Measurements from ENCODE around the gene DDX5.
"Not testable (repeated sequence)": the region's sequence is repeated elsewhere in the genome, so short reads cannot be mapped to it uniquely, and the experiment has no call there.

Gene DDX5

DNA sequence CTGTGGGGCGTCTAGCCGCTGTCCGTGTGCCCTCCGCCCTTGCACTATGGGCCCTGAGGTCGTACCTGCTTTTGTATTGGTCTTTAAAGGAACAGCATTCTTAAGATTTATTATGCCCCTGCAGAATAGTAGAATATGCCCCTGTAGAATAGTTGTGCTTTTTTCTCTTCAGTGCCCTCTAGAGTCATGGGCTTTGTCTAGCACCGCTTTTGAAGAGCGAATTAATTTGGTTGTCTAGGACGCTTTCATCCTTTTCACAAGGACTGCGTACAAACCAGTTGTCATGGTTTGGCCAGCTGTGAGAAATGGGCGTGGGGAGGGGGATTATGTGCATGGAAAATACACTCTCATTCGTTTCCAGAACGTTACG is 1.3 kb upstream of the DDX5 start:
- DNase-seq (ENCODE audit: low read depth): no peak

DNA sequence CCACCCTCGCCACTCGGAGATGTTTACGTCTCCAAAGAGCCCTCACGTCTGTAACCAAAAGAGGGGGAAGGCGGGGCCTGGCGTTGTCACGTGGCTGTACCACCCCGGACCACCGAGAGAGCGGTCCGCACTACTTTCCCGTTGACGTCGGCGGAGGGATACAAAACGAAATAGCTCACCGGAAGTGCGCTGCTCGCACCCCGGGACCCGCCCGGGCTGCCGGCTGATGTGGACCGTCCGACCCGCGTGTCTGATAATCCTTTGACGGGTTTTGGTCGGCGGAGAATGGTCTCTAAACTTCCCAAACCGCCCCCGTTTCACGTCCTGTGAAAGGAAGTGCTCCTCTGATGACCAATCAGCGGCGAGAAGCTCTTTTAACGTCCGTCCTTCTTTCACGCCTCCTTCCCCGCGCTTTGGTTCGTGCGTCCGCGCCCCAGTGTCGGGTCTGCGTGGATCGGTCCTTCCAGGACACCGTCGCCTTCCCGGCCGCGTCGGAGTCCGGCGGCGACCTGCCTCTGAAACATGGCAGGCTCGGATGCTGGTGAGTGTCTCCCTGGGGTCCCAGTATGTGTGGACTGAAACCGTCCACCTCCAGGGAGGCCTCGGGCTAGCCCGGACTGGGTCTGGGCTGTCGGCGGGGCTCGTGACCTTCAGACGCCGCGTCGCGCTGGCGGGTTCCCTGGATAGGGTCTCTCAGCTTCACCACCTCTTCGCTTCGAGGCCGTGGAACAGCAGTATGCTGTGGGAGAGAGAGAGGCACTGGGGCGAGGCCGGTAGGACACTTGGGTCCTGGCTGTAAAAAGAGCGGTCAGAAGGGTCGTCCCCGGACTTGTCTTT is 705 bp upstream of the DDX5 start, which contains the start of gene CEP95:
TSS of gene CEP95 (plus strand) at position 402 of the 837 bp plus-strand sequence. CDS start at position 523, 121 bp downstream.
- DNase-seq (ENCODE audit: low read depth): peak; percentile 92

DNA sequence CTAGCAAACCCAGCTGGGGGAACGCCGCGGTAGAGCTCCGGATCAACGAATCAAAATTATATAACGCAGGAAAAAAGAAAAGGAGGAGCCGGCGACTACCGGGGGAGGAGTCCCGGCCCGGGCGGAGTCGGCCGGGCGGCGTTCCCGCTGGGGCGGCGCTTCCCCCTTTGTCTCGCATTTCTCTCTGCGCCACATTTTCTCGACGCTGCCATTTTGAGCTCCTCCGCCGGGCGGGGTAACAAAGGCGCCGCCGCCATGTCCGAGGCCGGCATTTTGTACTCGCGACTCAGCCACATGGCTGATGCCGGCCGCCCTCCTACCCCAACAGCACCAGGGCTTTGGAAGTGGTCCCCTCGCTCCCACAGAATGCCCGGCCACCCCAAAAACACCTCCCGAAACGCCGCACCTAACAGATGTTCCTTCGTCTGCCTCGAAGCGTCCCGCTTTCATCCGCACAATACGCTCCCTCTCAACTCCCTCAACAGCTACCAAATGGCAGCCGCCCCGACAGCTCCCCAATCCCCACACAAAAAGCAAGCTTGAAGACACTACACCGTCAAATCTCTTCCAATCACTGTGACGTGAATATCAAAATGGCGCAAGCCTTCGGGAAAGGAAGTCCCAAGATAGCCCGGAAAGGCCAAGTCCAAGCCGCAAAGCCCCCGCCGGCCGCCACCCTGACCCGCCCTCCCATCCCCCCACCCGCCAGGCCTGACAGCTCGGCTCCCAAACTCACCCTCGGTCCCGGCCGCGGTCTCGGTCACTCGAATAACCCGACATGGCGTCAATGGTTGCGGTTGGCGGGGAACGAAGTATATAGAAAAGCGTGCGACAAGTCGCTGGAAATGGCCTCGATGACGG is 519 bp downstream of the DDX5 start:
- peak; percentile 67 for DNase-seq (ENCODE audit: low read depth)

DNA sequence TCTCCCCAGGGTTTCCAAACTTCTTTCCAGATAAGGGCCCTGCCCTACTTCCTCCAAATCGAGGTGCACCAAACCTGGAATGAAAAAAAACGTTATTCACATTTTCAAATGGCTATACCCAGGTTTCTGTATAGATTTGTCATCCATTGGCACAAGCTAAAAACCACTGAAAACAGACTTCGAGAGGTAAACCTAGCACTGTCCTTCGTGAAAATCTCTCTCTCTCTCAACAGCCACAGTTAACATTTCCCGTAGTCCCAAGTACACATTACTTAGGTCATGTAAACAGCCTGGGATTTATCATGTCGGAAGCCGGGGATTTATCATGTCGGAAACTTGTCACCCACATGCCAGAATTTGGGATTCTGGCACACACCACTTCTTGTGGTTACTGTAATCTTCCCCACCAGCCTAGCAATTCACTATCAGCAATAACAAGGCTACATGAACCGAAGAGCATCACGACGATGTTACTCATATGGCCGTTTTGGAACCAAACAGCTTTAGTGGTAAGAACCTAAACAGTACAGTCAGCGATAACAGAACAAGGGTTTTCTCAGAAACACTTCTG is 1.2 kb downstream of the DDX5 start:
- DNase-seq (ENCODE audit: low read depth): no peak

DNA sequence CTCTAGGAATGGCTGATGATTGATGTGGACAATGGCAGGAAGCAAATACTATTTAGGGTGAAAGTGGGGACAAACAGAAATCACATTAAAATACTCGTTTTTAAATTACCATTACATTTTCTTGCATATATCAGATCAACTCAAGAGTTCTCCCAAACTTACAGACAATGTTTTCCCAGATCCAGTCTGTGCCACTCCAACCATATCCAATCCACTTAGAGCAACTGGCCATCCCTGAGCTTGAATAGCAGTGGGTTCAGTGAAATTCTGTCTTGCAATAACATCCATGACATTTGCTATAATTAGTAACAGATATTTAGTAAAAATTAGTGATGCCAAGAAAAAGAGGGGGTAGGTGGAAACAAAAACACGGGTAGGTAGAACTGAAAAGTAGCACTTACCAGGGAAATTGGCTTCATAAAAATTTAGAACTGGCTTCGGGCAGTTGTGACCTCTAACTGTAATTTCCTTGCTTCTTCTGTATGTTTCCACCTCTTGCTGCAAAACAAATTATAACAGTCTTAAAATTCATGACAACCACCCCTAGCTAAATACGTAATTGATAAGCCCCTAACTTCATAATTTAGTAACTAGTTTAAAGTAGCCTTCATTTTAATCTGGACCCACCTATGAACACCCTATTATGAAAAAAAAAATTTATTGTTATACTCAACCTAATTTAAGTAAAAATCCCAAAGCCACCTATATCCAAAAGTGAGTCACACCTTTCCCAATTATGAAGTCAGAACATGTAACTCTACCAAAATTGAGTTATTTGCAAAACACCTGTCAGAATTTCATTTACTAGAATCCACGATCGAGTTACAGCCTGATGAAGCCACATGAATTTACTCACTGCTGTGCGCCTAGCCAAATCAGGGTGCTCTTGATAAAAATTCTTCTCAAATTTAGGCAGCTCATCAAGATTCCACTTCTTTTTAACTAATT is 2.0 kb downstream of the DDX5 start:
- DNase-seq (ENCODE audit: low read depth): no peak

DNA sequence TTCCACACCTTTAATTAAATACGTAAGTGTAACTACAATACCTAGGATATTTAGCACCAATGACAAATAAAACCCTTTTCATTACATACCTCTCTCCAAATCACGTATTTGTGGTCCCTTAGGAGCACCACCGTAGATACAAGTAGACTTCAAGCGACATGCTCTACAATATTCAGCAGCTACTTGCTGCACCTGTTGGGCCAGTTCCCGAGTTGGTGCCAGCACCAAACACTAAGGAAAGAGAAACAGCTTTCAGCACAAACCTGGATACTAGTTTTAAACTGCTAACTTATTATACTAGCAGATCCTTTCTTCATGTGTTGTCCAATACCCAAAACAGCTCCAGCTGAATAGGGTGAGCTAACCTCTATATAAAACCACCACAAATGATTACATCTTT is 2.7 kb downstream of the DDX5 start:
- DNase-seq (ENCODE audit: low read depth): no peak

DNA sequence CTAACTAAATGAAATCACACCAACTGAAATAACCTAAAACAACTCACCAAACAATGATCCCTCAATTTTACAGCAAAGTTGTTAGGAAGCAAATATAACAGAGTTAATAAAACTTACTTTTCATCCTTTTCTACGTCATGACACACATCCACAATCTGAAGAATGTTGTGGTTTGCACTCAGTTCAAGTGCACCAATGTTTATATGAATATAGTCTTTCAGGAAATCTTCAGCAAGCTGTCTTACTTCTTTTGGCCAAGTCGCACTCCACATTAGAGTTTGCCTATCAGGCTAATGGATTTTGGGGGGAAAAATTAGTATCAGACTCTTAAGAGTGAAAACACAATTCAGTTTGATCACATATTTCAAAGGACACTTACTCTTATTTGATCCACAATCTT is 3.3 kb downstream of the DDX5 start:
- no peak for DNase-seq (ENCODE audit: low read depth)

DNA sequence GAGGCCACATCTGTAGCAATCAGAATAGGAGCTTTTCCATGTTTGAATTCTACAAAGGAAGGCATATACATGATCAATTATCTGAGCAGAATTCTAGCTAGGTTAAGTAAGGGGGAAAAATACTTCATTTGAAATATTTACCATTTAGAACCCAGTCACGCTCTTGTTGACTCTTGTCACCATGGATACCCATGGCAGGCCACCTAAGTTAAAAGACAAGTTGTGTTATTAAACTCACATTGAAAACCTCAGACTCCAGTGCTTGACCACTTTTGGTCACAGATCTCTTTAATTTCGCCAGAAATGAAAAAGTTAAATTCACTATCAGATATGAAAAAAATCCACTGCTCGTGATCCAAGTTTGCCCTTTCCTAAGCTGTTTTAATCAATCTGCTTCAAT is 4.1 kb downstream of the DDX5 start:
- no peak for DNase-seq (ENCODE audit: low read depth)

DNA sequence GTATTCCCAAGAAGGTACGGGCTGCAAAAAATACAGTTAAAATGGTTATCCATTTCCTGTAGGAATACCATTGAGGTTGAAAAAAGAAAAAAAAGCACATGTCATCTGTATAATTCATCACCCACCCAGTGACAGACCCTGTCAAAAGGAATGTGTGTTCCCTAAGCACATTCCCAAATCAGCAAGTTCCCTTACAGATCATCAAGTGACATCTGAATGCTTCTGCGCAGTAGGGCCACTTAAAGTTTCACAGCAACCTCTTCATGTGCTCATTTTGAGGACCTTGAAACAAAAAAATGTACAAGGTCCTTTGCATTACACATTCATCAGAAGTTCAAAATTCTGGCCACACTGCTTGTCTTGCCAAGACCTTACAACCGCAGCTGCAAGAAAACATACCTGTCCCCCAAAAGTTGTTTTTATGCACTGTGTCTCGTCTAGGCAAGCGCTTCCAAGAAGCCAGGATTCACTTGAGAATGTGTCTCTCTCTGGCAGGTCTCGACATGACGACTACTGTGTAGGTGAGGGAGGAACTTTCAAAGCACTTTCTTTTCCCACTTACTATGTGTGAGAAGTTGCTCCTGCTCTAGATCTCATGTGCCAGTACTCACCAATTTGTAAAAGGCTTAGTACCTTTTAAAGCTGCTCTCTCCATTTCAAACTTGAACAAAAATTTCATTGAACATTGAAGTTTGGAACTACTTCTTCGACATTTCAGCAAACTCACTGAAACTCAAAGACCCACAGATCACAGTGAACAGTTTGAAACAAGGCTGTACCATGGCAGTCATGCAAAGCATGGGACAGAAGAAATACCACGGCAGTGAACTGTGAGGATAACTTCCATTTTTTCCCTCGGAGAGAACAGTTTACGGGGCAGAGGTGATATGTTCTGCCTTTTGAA is 5.0 kb downstream of the DDX5 start:
- no peak for DNase-seq (ENCODE audit: low read depth)

DNA sequence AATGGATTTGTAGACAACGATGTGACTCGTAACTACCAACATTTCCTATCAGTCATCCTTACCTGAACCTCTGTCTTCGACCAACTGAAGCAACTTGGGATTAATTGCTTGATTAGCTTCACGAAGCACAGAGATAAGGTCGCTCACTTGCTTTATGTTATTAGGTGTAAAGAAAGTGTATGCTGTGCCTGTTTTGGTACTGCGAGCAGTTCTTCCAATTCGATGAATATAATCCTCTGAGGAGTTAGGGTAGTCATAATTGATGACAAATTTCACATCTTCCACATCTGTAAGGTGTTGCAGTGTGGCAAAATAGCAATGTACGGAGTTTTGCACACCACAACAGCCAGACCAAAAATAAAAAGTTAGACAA is 5.6 kb downstream of the DDX5 start:
- DNase-seq (ENCODE audit: low read depth): no peak

DNA sequence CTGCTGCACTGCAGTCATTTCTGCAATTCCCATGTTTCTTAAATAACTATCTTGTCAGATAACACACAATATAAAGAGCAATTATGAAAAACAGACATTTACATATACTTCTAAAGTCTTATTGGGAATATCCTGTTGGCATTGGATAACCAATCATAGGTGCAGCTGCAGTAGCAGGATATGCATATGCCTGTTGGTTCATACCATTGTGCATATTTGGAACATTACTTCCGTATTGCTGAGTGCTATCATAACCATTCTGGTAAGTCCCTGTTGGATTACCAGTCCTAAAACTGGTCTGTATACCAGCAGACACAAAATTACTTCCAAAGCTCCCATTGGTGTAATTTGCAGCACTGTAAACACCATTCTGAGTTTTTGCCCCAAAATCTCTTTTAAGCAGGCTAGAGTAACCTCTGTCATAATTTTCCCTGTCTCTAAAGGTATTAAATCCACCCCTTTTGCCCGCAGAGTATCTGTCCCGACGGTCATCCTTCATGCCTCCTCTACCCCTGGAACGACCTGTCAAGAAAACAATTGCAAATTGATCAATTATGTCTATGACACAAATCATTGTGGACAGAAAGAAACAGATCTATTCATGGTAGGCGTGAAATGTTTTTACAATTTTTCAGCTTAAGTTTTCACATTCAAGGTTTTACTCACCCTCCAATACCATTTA is 6.1 kb downstream of the DDX5 start:
- no peak for DNase-seq (ENCODE audit: low read depth)

DNA sequence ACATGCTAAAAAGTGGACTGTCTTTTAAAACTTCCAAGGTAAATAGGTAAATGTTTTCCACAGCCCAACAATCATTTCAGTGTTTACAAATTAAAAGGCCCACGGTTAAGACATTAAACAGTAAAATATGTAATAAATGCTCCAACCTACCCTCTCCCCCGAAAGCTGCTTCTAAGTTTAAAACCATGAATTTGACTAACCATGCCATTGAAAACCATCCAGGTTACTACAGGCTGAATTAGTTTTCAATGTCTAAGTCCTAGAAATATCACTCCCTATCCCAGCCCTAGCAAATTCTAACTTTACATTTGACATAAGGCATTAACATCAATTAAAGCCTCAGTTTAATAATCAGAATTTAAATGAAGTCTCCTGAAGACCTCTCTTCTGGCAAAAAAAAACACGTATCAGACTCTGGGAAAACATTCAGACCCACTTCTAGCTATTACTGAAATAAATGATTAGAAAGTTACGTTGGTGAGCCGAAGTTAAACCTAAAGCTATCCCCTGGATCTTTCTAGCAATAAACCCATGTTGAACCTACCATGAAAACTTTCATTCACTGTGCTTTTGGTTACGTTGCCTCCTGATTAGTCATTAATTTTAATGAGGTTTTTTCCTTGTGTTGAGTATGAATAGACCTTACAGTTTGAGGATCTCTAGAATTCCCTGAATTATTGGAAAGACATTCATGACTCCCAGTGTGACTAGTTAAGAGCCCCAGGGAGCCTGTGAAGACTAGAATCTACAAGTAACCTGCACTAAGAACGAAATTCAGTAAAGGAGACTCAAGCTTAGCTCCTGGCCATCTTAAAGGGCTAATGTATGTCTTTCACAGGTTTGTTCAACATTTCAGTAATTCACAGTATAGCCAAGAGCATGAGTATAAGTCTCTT is 7.5 kb downstream of the DDX5 start:
- DNase-seq (ENCODE audit: low read depth): no peak

DNA sequence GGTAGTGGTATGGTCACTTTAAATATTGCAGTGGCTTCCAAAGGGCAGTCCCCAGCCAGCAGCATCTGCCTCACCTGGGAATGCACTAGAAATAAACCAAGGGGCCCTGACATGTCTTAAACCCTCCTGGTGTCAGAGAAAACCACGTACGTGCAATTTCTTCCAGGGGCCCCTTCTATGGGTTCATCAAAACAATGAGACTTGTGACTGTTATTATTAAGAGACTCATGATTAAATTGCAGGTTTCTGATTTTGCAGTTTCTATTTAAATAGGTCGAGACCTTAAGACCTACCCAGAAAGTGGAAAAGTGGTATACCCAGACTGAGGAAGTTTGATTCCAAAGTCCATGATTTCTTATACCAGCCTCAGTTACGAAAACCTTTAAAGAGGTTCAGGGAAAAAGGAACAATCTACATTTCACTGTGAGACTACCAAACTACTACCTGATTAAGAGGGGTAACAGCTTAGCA is 8.5 kb downstream of the DDX5 start:
- no peak for DNase-seq (ENCODE audit: low read depth)

DNA sequence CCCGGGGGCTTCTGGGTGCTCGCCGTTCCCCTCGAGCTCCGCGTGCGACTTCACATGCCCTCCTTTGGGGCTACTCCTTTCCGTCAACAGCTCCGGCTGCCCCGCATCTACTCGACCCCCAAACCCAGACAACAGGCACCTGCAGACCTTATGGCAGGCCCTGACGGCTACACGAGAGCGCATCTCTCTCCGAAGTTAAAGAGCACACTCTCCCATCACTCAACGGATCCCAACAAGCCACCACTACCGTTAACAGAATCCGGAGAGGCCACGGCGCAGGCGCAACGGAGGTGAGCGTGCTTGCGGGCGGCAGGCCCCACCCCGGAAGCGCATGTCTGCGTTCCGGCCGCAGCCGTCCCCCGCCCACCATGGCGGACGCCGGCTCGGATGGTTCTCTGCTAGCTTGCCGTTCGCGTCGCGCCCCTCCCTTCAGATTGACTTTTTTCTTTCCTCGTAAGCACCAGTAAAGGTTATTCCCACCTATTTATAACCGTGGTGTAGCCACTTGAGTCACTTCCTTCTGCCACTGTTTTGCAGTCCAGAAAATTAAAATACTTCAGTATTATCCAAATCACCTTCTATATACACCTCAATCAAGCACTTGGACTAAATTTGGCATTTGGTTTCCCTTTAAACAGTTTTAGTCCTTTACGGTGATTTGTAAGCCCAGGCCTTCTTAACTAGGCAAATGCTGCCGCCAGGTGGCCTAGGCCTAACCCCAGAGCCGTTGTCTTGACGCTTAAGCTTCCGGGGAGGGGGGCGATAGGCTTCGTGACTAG is 9.1 kb downstream of the DDX5 start, which contains the start of gene POLG2:
TSS of gene POLG2 (minus strand) at position 269 of the 779 bp plus-strand sequence. CDS start at position 183, 86 bp downstream.
- peak; percentile 87 for DNase-seq (ENCODE audit: low read depth)

DNA sequence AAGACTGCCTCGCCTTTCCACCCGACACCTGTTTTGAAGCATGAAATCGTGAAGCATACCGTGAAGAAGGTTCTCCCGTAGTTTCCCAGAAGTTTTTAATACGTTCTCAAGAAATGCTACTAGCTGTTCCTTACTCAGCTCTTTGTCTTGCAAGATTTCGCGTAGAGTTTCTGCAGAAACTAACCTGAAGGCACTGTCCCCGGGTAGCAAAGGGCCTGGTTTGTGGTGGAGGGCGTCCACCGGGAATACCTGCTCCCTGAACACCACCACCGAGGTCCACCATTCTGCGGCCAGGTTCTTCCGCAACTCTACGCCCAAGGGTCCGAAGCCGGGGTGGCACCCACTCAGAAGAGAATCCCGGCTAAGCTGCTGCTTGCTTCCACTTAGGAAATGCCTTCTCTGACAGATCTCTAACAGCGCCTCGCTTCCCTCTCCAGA is 9.7 kb downstream of the DDX5 start:
- no peak for DNase-seq (ENCODE audit: low read depth)

DNA sequence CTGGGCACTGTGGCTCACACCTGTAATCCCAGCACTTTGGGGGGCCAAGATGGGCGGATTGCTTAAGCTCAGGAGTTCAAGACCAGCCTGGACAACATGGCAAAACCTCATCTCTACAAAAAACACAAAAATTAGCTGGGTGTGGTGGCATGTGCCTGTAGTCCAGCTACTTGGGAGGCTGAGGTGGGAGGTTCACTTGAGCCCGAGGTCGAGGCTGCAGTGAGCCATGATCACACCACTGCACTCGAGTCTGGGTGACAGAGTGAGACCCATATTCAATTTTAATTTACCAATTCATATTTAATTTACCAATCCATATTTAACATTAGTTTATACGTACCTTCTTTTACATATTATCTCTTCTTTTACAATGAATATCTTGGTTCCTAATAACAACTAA is 10.8 kb downstream of the DDX5 start:
- not testable (repeated sequence) for DNase-seq (ENCODE audit: low read depth)

DNA sequence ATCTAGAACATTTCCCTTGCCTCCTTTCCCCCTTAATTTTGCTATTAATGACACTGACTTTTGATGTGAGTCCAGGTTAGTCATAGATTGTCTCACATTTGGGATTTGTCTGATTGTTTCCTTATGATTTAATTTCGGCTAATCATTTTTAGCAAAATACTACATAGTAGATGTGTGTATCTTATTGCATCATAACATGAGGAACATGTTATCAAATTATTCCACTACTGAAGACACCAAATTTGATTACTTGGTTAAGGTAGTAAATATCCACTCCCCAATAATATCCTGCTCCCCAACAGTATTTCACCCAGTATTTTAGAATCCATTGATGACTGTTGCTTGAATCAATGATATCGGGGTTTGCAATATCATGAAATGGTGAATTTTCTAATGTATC is 12.0 kb downstream of the DDX5 start:
- DNase-seq (ENCODE audit: low read depth): no peak

All from stimulated activated CD8-positive, alpha-beta memory T cell treated with anti-CD3 and anti-CD28 coated beads, Interleukin-15, amount 100 ng/mL, for 1 hour (primary cell).